ENCODE data around the gene FGD4.

Gene FGD4

DNA sequence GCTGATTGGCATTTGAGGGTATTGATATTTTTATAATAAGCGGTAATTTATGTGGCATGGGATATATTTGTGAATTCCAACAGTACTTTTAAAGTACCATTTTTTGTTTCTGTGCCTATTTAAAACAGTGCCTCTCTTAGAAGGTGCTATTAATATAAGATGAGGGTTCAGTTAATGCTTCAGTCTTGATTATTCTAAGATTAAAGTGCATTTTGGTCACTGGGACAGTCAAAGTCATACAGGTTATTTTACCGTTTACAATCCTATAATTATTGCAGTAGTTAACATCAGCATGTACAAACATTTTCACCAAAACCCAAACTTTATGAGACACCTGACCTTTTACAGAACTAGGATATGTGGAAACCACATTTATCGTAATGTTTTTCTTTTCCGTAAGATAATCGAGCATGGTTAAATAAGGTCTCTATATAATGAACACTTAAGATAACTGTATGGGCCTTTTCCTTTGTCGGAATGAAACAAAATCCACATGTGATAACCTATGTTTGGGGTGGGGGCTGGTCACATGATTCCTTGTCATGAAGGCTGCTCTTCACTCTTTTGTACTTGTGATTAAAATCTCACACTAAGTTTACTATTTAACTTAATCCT, 242.0 kb downstream of the FGD4 start:
- DNase-seq (ENCODE audit: low spot score), result no peak
- no peak for TF ChIP-seq CTCF (IDR thresholded peaks at IDR 0.05; ENCODE audit: extremely low read depth, missing control alignments)

- no peak for TF ChIP-seq CTCF (IDR thresholded peaks at IDR 0.05; ENCODE audit: extremely low read depth, missing control alignments)
- DNase-seq (ENCODE audit: low spot score), result no peak
Measured at GRCh38 chr12:32644431-32644830, 245.1 kb downstream of the FGD4 start.

- DNase-seq (ENCODE audit: low spot score), result no peak
- TF ChIP-seq CTCF (IDR thresholded peaks at IDR 0.05; ENCODE audit: extremely low read depth, missing control alignments), result no peak
Measured at GRCh38 chr12:32647275-32647674, 247.9 kb downstream of the FGD4 start.

DNA sequence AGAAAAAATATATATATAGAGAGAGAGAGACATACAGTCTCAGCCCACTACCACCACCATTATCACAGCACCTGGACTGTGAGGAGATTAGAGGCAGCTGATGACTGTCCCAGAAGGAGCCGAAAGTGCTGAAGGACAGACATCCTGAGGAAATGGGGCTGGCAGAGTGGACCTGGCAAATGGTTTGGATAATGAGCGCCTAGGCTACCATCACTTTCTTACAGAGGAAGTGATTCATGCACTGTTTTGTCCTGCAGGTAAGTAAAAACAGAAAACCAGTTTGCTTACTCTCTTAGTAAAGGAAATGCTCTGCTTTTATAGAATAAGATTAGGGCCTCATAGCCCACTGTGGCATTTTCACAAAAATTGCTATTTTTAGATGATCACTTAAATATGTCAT, 251.2 kb downstream of the FGD4 start:
- no peak for TF ChIP-seq CTCF (IDR thresholded peaks at IDR 0.05; ENCODE audit: extremely low read depth, missing control alignments)
- no peak for DNase-seq (ENCODE audit: low spot score)

DNA sequence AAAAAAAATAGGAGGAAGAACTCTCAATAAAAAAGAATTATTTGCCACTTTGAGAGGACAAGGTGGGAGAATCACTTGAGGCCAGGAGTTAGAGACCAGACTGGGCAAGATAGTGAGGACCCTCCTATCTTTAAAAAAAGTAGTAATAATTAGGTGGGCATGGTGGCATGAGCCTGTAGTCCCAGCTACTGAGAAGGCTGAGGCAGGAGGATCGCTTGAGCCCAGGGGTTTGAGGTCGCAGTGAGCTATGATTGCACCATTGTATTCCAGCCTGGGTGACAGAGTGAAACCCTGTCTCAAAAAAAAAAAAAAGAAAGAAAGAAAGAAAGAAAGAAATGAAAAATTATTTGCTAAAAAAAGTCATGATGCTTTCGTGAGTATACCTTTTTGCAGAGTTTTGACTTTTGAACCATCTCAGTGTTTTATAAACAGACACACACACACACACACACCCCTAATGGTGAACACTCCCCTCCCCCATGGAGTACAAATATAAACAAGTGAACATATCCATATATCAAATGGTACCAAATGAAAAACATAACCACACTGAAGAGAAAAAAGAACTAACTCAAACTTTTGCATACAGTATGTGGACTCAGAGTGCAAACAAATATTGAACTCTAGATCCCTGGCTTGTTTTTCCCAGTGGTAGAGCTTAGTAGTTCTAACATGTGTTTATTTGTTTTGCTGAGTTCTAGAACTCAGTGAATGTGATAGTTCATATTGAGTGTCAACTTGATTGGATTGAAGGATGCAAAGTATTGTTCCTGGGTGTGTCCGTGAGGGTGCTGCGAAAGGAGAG, 252.0 kb downstream of the FGD4 start:
- DNase-seq (ENCODE audit: low spot score), result no peak
- TF ChIP-seq CTCF (IDR thresholded peaks at IDR 0.05; ENCODE audit: extremely low read depth, missing control alignments), result no peak

DNA sequence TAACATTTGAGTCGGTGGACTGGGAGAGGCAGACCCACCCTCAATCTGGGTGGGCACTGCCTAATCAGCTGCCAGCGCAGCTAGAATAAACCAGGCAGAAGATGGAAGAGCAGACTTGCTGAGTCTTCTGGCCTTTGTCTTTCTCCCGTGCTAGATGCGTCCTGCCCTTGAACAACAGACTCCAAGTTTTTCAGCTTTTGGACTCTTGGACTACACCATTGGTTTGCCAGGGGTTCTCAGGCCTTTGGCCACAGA, 252.5 kb downstream of the FGD4 start:
- no peak for TF ChIP-seq CTCF (IDR thresholded peaks at IDR 0.05; ENCODE audit: extremely low read depth, missing control alignments)
- DNase-seq (ENCODE audit: low spot score), result no peak

GRCh38 chr12:32659908-32660440, 260.6 kb downstream of the FGD4 start:
- no peak for TF ChIP-seq CTCF (IDR thresholded peaks at IDR 0.05; ENCODE audit: extremely low read depth, missing control alignments)
- no peak for DNase-seq (ENCODE audit: low spot score)

Measured in GM20000 (cell line).